Activated naive CD8-positive, alpha-beta T cell treated with anti-CD3 and anti-CD28 coated beads for 36 hours (primary cell): Measurements from ENCODE around the gene RNF31. TPM values are rescaled to one million over a fixed set of nuclear protein-coding genes. Genes with fewer than 3 reads are reported as not detected.
"Not testable (repeated sequence)": the region's sequence is repeated elsewhere in the genome, so short reads cannot be mapped to it uniquely, and the experiment has no call there.

Source experiments
- DNase-seq: peaks from one replicate; pipeline ENCODE4 v3.0.0; 2021
- H3K27ac Mint-ChIP-seq: one replicate; pipeline ENCODE4 v1.8.0; 2022; ENCODE audit warnings: mild to moderate bottlenecking, moderate library complexity, mixed read lengths
- H3K27me3 Mint-ChIP-seq: one replicate; pipeline ENCODE4 v1.8.0; 2022; ENCODE audit warnings: mild to moderate bottlenecking, mixed read lengths
- H3K36me3 Mint-ChIP-seq: one replicate; pipeline ENCODE4 v1.8.0; 2021; ENCODE audit warnings: mild to moderate bottlenecking, mixed read lengths
- H3K4me1 Mint-ChIP-seq: one replicate; pipeline ENCODE4 v1.8.0; 2021; ENCODE audit warnings: mixed read lengths
- H3K4me3 Mint-ChIP-seq: one replicate; pipeline ENCODE4 v1.8.0; 2022; ENCODE audit warnings: mild to moderate bottlenecking, moderate library complexity, mixed read lengths
- H3K9me3 Mint-ChIP-seq: one replicate; pipeline ENCODE4 v1.8.0; 2022; ENCODE audit warnings: mixed read lengths
- total RNA-seq, 2 experiments: library from RNA; stranded (reverse); gene quantifications; one replicate each; pipeline ENCODE4 v1.2.3, GENCODE V29; 2021

Gene RNF31
- total RNA-seq, 2 experiments from 2014 or later, result 82.2 to 86.5 TPM

DNA sequence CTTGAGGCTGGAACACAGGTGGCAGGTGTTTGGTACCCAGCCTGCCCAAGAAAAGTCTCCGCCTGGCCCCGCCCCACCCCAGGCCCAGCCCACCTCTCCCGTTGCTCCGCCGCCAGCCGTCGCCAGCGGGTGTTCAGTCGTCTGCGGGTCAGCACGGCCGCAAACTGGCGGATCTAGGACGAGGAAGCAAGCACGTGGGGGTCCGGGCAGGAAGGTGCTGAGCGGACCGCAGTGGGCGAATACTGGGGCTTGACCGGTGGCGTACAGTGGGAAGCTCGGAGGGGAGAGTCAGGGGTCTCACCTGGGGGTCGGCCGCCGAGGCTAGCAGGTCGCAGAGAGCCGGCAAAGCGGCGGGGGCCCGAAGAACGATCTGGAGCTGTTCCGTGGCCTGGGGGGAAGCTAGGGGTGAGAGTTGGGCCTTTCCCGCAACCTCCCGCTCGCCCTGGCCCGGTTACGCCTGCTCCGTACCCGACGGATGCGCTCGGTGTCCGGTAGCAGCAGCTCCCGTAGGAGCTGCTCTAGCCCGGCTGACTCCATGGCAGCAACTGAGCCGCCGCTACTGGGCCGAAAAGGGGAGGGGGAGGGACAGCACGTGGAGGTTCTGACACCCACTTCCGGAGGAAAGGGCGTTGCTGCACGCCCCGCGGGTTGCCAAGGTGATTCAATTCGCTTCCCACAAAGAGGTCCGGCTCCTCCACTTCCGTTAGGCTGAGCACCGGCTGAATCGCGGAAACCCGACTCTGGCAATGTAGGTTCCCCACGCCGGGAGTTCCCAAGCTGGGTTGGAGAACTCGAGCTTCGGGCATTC lies 41.2 kb downstream of the RNF31 start, which contains the start of gene IPO4:
TSS of gene IPO4 (minus strand) at position 566 of the 808 bp plus-strand sequence. CDS start at position 537, 29 bp downstream.
- Mint-ChIP-seq H3K36me3 (peaks cover 25% of the 10 kb centered on the region), H3K4me1 (peaks cover 37% of the 10 kb centered on the region), H3K27me3 (no peaks in the 10 kb centered on the region), H3K9me3 (no peaks in the 10 kb centered on the region), H3K4me3 (peak within 1 kb of the TSS; percentile 93), H3K27ac (peak within 1 kb of the TSS; percentile 90)
- peak; percentile 92 for DNase-seq

DNA sequence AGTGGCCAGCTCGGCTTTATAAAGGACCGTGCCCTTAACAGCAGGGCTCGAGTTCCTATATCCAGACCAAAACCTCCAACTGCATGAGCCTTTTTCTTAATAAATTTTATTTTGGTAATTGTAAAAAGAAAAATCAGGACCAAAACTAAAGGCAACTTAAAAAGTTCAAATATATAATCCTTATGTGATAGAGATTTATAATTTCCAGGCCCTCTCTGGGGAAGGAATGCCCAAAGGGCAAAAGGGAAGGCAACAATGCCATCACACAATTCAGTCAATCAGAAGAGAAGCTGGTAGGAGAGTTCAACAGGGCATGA lies 41.7 kb downstream of the RNF31 start:
- Mint-ChIP-seq H3K4me1 (peaks cover 38% of the 10 kb centered on the region), H3K4me3 (peak overlapping the region; percentile 93), H3K27me3 (no peaks in the 10 kb centered on the region), H3K9me3 (no peaks in the 10 kb centered on the region), H3K36me3 (peaks cover 27% of the 10 kb centered on the region), H3K27ac (peak overlapping the region; percentile 90)
- no peak for DNase-seq

GRCh38 chr14:24189460-24189859 lies 42.2 kb downstream of the RNF31 start:
- peak overlapping the region; percentile 40 for H3K27ac Mint-ChIP-seq
- peaks cover 28% of the 10 kb centered on the region for H3K36me3 Mint-ChIP-seq

DNA sequence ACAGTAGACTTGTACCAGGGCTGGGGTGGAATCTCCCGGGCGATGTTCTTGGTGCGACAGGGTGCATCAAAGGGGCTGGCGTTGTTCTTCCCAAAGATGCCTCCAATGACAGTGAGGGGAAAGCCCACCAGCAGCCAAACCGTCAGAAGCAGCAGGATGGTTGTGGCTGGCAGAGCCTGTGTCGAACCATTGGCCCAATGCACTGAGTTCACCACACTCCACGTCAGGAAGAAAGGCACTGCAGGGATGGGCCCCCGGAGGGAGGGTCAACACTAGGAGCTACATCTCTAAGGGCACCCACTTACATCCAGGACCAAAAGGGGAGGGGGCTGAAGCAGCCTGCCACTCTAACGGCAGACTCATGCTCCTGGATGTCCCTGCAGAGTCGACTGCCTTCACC lies 43.1 kb downstream of the RNF31 start:
- Mint-ChIP-seq H3K4me3 (no peak overlapping the region), H3K36me3 (peaks cover 30% of the 10 kb centered on the region), H3K27ac (no peak overlapping the region), H3K4me1 (peaks cover 49% of the 10 kb centered on the region), H3K9me3 (no peaks in the 10 kb centered on the region), H3K27me3 (no peaks in the 10 kb centered on the region)
- DNase-seq, result no peak

More at GRCh38 chr14:24189460-24189859, 42.2 kb downstream of the RNF31 start:
- Mint-ChIP-seq H3K9me3 (no peaks in the 10 kb centered on the region), H3K4me1 (peaks cover 43% of the 10 kb centered on the region), H3K27me3 (no peaks in the 10 kb centered on the region), H3K4me3 (peak overlapping the region; percentile 11)
- DNase-seq, result no peak

GRCh38 chr14:24192933-24193332 lies 45.6 kb downstream of the RNF31 start:
- H3K27me3 Mint-ChIP-seq, result no peaks in the 10 kb centered on the region
- H3K27ac Mint-ChIP-seq, result peak overlapping the region; percentile 28
- no peak for DNase-seq
- H3K4me3 Mint-ChIP-seq, result no peak overlapping the region
- peaks cover 48% of the 10 kb centered on the region for H3K4me1 Mint-ChIP-seq
- no peaks in the 10 kb centered on the region for H3K9me3 Mint-ChIP-seq
- peaks cover 24% of the 10 kb centered on the region for H3K36me3 Mint-ChIP-seq

DNA sequence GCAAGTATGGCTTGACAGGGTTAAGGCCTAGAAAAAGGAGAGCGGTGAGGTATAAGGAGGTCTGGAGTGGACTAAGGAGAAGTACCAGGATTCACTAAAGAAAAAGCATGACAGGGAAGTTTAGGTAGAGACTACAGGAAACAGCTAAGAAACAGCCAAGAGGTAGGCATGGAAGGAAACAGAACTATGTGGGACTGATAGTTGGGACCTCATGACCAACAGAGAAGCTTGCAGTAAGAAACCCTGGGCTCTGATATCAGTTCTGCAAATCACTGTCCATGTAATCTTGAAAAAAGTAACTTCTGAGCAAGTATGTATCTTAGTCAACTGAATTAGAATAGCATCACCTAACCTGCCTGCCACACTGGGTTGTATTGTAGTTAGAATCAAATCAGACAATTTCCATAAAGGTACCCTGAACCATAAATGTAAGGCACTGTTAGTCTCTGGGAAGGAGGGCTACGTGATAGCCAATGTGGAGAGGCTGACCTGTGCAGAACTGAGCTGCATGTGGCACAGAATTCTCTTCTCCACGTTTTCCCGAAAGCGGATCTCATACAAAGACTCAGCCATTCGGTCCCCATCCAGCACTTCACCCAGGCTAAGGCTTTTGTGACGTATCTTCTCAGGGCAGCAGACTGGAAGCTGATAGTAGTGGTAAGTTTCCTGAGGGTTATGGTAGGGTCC lies 47.0 kb downstream of the RNF31 start:
- peaks cover 1% of the 10 kb centered on the region for H3K9me3 Mint-ChIP-seq
- peak overlapping the region; percentile 96 for H3K4me3 Mint-ChIP-seq
- H3K4me1 Mint-ChIP-seq, result peaks cover 53% of the 10 kb centered on the region
- no peaks in the 10 kb centered on the region for H3K27me3 Mint-ChIP-seq
- H3K27ac Mint-ChIP-seq, result peak overlapping the region; percentile 96
- no peak for DNase-seq
- H3K36me3 Mint-ChIP-seq, result peaks cover 32% of the 10 kb centered on the region

DNA sequence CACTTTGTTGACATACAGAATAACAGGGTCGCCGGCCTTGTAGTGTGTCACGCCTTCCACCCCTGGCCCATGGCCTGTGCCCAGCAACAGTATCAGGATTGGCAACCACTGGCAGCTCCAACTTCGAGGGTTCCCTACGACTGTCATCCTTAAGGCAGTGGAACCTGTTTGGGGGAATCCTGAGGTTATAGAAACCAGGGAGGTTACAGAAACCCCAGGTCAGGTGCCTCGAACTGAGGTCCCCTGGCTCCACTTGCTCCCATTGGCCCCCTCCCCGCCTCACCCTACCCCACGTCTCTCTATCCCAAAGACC lies 47.5 kb downstream of the RNF31 start:
- Mint-ChIP-seq H3K9me3 (peaks cover 1% of the 10 kb centered on the region), H3K27me3 (no peaks in the 10 kb centered on the region), H3K27ac (peak overlapping the region; percentile 96), H3K4me1 (peaks cover 50% of the 10 kb centered on the region), H3K36me3 (peaks cover 36% of the 10 kb centered on the region), H3K4me3 (peak overlapping the region; percentile 96)
- DNase-seq, result no peak

DNA sequence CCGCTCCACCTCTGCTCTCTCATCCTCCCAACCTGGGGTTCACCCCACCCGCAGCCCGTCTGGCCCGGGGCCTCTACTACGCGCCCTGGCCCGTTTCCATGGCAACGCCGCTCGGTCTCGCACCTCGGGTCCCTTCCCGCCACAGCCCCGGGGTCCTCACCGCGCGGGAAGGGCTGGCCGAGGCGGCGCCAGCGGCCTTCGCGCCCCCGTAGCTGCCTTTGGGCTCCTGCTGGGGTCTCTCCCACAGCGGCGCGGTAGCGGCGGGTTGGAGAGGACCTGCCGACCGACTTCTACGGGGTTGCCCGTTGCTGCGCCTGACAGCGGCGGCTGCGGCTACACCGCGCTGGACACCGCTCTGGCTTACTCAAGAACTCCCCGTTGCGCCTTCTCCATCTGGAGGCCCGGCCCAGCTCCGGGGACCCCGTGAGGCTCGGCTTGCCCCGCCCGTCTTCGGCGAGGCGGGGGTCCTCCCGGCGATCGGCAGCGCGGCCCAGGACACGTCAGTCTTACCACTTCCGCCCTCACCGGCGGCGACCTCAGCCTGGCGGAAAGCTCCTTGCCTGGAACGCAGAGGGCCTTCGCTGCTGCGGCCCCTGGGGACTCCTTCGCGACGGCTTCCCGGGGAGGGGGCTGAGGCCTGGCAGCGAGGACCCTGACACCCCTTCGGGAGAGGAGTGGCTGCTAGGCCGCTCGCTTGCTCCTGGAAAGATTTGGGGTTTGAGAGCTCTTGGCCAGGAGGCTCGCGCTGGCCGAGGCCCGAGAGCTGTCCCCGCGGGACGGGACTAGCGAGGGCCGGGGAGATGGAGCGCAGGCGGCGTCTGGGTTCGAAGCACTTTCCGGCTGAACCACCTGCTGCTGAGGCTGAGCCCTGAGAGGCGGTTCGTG lies 48.1 kb downstream of the RNF31 start, which contains the start of gene TM9SF1:
TSS of gene TM9SF1 (minus strand) at position 256 of the 885 bp plus-strand sequence. CDS start 422 bp downstream, outside the sequence.
- peak; percentile 90 for DNase-seq
- Mint-ChIP-seq H3K4me3 (peak within 1 kb of the TSS; percentile 96), H3K36me3 (peaks cover 41% of the 10 kb centered on the region), H3K27ac (peak within 1 kb of the TSS; percentile 96), H3K4me1 (peaks cover 47% of the 10 kb centered on the region), H3K27me3 (no peaks in the 10 kb centered on the region), H3K9me3 (peaks cover 1% of the 10 kb centered on the region)

DNA sequence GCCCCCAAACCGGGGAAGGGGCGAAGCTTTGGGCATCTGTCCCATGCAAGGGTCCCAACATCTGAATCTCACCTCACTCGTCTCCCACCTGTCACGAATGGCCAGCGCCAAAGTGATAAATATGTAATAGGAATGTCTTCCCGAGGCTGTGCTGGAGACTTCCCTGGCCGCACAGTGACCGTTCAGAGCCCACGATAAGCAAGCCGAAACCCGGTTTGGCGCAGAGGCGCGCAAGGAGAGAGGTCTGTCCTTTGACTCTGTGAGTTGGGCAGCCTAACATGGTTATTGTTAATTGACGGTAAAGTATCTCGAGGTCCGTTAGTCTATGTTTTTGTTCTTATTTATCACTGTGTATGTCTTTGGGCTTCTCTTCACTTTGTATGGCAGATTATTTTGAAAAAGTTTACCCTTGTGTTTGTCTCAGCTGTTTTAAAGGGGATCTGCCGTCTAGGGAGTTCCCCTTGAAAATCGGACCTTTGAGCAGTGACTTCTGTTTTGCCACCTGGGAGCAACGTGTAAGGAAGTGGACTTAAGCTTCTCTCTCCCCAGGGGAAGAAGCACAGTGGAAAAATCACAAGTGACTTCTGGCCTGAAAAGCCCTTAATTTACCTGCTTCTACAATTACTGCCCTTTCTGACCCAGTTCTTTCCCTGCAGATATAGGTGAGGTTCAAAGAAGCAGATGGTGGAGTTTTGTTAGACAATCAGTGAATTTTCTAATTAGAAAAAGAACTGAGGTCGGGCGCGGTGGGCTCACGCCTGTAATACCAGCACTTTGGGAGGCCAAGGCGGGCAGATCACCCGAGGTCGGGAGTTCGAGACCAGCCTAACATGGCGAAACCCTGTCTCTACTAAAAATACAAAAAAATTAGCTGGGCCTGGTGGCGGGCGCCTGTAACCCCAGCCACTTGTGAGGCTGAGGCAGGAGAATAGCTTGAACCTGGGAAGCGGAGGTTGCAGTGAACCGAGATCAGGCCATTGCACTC lies 49.1 kb downstream of the RNF31 start:
- Mint-ChIP-seq H3K4me3 (peak overlapping the region; percentile 96), H3K4me1 (peaks cover 45% of the 10 kb centered on the region), H3K9me3 (peaks cover 2% of the 10 kb centered on the region), H3K36me3 (peaks cover 49% of the 10 kb centered on the region), H3K27me3 (no peaks in the 10 kb centered on the region), H3K27ac (peak overlapping the region; percentile 96)
- no peak for DNase-seq

DNA sequence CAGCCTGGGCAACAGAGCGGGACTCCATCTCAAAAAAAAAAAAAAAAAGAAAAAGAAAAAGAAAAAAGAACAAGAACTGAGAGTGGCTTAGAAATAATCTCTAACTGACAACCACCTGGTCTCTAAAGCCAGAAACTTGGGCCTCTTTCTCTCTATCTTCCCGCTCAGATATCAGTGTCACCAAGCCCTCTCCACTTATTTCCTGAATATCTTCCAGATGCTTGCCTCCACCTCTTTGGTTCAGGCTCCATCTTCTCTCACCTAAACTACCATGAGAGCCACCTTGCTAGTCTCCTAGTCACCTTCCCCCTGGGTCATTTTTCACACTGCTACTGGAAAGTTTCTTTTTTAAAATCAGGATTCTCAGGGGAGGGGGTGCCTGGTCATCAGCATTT lies 49.8 kb downstream of the RNF31 start:
- no peak for DNase-seq
- Mint-ChIP-seq H3K9me3 (peaks cover 6% of the 10 kb centered on the region), H3K4me1 (peaks cover 42% of the 10 kb centered on the region), H3K4me3 (peak overlapping the region; percentile 96), H3K36me3 (peaks cover 52% of the 10 kb centered on the region), H3K27me3 (no peaks in the 10 kb centered on the region), H3K27ac (peak overlapping the region; percentile 96)

- Mint-ChIP-seq H3K27me3 (no peaks in the 10 kb centered on the region), H3K4me3 (peak overlapping the region; percentile 23), H3K4me1 (peaks cover 33% of the 10 kb centered on the region), H3K36me3 (peaks cover 63% of the 10 kb centered on the region), H3K27ac (peak overlapping the region; percentile 49), H3K9me3 (peaks cover 15% of the 10 kb centered on the region)
- no peak for DNase-seq
Observed at GRCh38 chr14:24198814-24199524, 51.7 kb downstream of the RNF31 start.

GRCh38 chr14:24202538-24202937 lies 55.2 kb downstream of the RNF31 start:
- DNase-seq, H3K27me3 Mint-ChIP-seq, H3K27ac Mint-ChIP-seq, H3K4me3 Mint-ChIP-seq: not testable (repeated sequence)
- Mint-ChIP-seq H3K36me3 (peaks cover 80% of the 10 kb centered on the region), H3K4me1 (peaks cover 28% of the 10 kb centered on the region), H3K9me3 (peaks cover 15% of the 10 kb centered on the region)

DNA sequence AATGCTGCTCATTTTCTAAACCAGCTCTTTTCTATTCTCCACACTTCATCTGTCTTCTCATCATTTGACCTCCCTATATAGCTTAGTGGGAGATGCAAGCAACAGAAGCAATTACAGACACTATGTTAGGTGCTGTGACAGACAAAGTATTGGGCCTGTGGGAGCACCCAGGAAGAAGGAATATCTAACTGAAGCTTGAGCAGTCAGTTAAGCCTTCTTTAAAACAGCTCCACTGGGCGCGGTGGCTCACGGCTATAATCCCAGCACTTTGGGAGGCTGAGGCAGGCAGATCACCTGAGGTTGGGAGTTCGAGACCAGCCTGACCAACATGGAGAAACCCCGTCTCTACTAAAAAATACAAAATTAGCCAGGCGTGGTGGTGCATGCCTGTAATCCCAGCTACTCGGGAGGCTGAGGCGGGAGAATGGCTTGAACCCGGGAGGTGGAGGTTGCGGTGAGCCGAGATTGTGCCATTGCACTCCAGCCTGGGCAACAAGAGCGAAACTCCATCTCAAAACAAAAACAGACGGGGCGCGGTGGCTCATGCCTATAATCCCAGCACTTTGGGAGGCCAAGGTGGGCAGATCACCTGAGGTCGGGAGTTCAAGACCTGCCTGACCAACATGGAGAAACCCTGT lies 56.1 kb downstream of the RNF31 start:
- not testable (repeated sequence) for H3K27ac Mint-ChIP-seq, DNase-seq, H3K4me3 Mint-ChIP-seq, H3K27me3 Mint-ChIP-seq
- peaks cover 15% of the 10 kb centered on the region for H3K9me3 Mint-ChIP-seq
- H3K36me3 Mint-ChIP-seq, result peaks cover 86% of the 10 kb centered on the region
- peaks cover 26% of the 10 kb centered on the region for H3K4me1 Mint-ChIP-seq
